Measurements from ENCODE around the gene COL4A1. TPM values are rescaled to one million over a fixed set of nuclear protein-coding genes. Genes with fewer than 3 reads are reported as not detected.
A peak's percentile ranks its signal among the peaks of the same experiment; 100 is the strongest.

The COL4A1 gene
- total RNA-seq, 1 donor from 2014 or later = 120 TPM

GRCh38 chr13:110229905-110230563 lies 76.9 kb downstream of the COL4A1 start:
- H3K4me1 ChIP-seq = peaks cover 97% of the 10 kb centered on the region
- no peak for DNase-seq
- peak overlapping the region; percentile 92 for H3K27ac ChIP-seq (replicated peaks)
- H3K4me3 ChIP-seq = no peak overlapping the region
- H3K27me3 ChIP-seq (ENCODE audit: low read depth) = no peaks in the 10 kb centered on the region
- intact Hi-C loops (cut with micrococcal nuclease) = loop anchor here (10.0 kb wide), 1 partner anchor 75 kb away; the partner anchor contains the start of genes COL4A1 and COL4A2
- TF ChIP-seq, protein P1, sequence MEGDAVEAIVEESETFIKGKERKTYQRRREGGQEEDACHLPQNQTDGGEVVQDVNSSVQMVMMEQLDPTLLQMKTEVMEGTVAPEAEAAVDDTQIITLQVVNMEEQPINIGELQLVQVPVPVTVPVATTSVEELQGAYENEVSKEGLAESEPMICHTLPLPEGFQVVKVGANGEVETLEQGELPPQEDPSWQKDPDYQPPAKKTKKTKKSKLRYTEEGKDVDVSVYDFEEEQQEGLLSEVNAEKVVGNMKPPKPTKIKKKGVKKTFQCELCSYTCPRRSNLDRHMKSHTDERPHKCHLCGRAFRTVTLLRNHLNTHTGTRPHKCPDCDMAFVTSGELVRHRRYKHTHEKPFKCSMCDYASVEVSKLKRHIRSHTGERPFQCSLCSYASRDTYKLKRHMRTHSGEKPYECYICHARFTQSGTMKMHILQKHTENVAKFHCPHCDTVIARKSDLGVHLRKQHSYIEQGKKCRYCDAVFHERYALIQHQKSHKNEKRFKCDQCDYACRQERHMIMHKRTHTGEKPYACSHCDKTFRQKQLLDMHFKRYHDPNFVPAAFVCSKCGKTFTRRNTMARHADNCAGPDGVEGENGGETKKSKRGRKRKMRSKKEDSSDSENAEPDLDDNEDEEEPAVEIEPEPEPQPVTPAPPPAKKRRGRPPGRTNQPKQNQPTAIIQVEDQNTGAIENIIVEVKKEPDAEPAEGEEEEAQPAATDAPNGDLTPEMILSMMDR (IDR thresholded peaks at IDR 0.05; ENCODE audit: borderline replicate concordance) = no peak
- no peaks in the 10 kb centered on the region for H3K9me3 ChIP-seq (replicated peaks)
- peaks cover 3% of the 10 kb centered on the region for H3K36me3 ChIP-seq

DNA sequence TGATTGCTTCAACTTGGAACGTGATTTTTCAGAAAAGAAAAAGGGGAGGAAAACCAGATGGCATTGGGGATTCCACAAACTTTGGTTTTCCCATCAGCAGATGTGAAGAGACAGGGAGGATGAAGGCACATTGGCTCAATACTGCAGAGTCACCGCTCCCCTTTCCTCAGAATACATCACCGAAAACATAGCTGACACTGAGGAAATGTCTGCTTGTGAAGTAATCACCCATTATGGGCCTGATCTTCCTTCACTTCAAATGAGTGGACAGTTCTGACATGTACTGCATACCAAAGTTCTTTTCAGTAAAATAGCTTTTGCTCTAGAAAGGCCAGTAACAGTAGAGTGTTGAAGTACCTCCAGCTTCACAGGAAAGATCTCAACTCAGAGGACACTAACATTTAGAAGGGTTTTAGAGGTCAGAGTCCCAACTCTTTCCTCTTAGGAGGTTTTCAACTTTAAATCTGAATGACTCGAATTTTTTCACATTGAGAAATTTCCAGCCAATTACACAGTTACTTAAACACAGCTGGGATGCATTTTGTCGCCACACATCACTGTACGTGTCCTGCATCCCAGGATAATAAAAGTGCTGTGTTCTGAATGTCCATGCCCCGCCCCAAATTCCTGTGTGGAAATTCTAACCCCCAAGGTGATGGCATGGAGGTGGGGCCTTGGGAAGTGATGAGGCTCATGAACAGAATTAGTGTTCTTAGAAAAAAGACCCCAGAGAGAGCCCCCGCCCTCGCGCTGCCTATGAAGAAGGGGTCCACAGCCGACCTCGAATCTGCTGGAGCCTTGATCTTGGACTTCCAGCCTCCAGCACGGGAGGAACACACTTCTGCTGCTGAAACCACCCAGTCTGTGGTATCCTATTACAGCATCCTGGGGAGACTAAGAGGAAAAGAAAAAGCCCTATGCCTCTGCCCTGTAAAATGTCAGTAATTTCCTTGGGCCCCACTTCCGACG lies 77.7 kb downstream of the COL4A1 start:
- no peak for DNase-seq
- Histone ChIP-seq H3K9me3 (replicated peaks) (no peaks in the 10 kb centered on the region), H3K27ac (replicated peaks) (peak overlapping the region; percentile 58), H3K4me3 (no peak overlapping the region), H3K36me3 (peaks cover 3% of the 10 kb centered on the region), H3K27me3 (ENCODE audit: low read depth) (no peaks in the 10 kb centered on the region), H3K4me1 (peaks cover 99% of the 10 kb centered on the region)
- TF ChIP-seq, protein P1 (IDR thresholded peaks at IDR 0.05; ENCODE audit: borderline replicate concordance) = no peak
- intact Hi-C loops (cut with micrococcal nuclease) = loop anchor here (10.0 kb wide), 1 partner anchor 76 kb away; the partner anchor contains the start of genes COL4A1 and COL4A2

DNA sequence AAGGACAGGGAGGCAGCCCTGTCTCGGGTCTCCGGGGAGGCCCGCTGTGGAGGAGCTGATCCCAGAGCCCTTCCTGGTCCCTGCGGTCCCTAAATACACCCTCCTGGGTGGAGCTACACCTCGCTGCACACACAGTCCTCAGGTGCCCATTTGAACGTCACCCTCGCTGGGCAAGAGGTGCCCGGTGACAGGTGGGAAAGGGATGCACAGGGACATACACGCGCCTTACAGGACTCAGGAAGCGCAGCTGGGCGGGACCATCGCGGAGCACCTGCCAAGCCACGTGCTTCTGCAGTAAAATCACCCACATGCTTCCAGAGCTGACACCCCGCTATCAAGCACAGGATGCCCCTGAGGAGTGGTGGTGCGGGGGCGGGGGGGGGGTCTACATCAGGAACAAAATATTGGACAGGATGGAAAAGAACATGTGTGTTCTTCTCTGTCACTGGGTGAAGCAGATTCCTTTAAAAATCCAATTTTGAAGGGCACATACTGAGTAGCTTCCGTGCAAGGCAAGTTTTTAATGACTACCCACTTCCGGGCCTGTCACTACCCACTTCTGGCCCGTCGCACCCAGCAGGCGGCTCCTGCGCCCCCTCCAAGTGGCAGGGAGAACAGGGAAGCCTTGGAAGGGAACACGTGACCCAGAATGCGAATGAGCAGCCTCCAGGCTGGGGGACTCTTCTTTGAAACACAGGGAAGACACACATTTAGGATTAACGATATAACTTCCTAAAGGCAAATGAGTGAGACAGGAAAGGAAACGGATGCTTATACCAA lies 78.9 kb downstream of the COL4A1 start:
- Histone ChIP-seq H3K4me3 (no peak overlapping the region), H3K27me3 (ENCODE audit: low read depth) (no peaks in the 10 kb centered on the region), H3K4me1 (peaks cover 99% of the 10 kb centered on the region), H3K9me3 (replicated peaks) (no peaks in the 10 kb centered on the region), H3K27ac (replicated peaks) (peak overlapping the region; percentile 58), H3K36me3 (peaks cover 3% of the 10 kb centered on the region)
- intact Hi-C loops (cut with micrococcal nuclease) = loop anchor here (10.0 kb wide), 1 partner anchor 77 kb away; the partner anchor contains the start of genes COL4A1 and COL4A2
- no peak for DNase-seq
- TF ChIP-seq, protein P1 (IDR thresholded peaks at IDR 0.05; ENCODE audit: borderline replicate concordance) = no peak

DNA sequence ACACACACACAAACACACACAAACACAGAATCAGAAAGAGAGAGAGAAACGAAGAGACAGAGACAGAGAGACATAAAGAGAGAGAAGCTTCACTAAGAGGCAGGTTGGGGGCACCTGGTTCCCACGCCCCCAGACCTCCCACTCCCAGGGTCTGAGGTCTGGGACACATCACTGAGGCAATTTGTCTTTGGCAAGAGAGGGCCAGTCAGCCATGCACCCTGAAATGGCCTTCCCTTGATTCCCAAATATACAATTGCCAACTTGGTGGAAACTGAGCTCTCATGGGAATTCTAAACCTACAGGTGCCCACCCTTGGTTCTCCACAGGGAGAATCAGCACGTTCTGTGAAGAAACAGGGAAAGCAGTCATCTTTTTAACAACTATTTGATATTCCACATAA lies 79.5 kb downstream of the COL4A1 start:
- Histone ChIP-seq H3K4me3 (no peak overlapping the region), H3K4me1 (peaks cover 97% of the 10 kb centered on the region), H3K36me3 (peaks cover 3% of the 10 kb centered on the region), H3K27me3 (ENCODE audit: low read depth) (no peaks in the 10 kb centered on the region), H3K27ac (replicated peaks) (peak overlapping the region; percentile 58), H3K9me3 (replicated peaks) (no peaks in the 10 kb centered on the region)
- TF ChIP-seq, protein P1 (IDR thresholded peaks at IDR 0.05; ENCODE audit: borderline replicate concordance) = no peak
- intact Hi-C loops (cut with micrococcal nuclease) = loop anchor here (10.0 kb wide), 1 partner anchor 77 kb away; the partner anchor contains the start of genes COL4A1 and COL4A2
- DNase-seq = no peak

All from left ventricle myocardium inferior (tissue), 1 donor.